Thoracic aorta (tissue), 2 donors: ENCODE results near the gene ADGRB3. TPM values are rescaled to one million over a fixed set of nuclear protein-coding genes. Genes with fewer than 3 reads are reported as not detected.

Experiments used
- ATAC-seq: fragments of 150-250 bp; one replicate; pipeline ENCODE4 v1.8.0; 2017; ENCODE audit warnings: low read depth; ENCODE audit not compliant: insufficient number of reproducible peaks, low FRiP score
- DNase-seq: peaks from one replicate; pipeline ENCODE4 v3.0.0-alpha.2; 2020; ENCODE audit warnings: low spot score
- H3K27ac ChIP-seq, 2 donors: fragments of 200-600 bp; sonication (generic); 1 replicate in 1 of 2; 2 replicates in 1 of 2; pipeline ENCODE4 v1.5.1; 2016; ENCODE audit warnings: mild to moderate bottlenecking in 2 of 2, moderate library complexity in 2 of 2
- H3K27me3 ChIP-seq: fragments of 200-600 bp; sonication (generic); replicated peaks from 2 replicates; pipeline ENCODE4 v1.6.0; 2016; ENCODE audit warnings: mild to moderate bottlenecking; ENCODE audit not compliant: insufficient read depth
- H3K36me3 ChIP-seq: fragments of 200-600 bp; sonication (generic); one replicate; pipeline ENCODE4 v1.5.1; 2016
- H3K4me1 ChIP-seq, 2 donors: fragments of 200-600 bp; sonication (generic); 1 replicate in 1 of 2; 2 replicates in 1 of 2; pipeline versions ENCODE4 v1.5.1 to v1.6.0; 2016; ENCODE audit warnings: low read depth in 2 of 2, mild to moderate bottlenecking in 1 of 2; ENCODE audit not compliant: control insufficient read depth in 1 of 2
- H3K4me3 ChIP-seq: fragments of 200-600 bp; sonication (generic); 2 replicates; pipeline ENCODE4 v1.5.1; 2016; ENCODE audit warnings: mild to moderate bottlenecking
- H3K9me3 ChIP-seq: fragments of 200-600 bp; sonication (generic); 2 replicates; pipeline ENCODE4 v1.5.1; 2016
- total RNA-seq, 2 donors: library from RNA; depleted of rRNA; stranded (reverse); fragments of >200 nt; gene quantifications; one replicate each; pipeline versions ENCODE4 v1.1.0 to v1.2.3, GENCODE V29; 2016
- TF ChIP-seq, protein P1 (sequence below): fragments of 200-600 bp; sonication (generic); IDR thresholded peaks from one replicate; pipeline ENCODE4 v1.5.1; 2019; ENCODE audit warnings: antibody characterized with exemption

Gene ADGRB3
- total RNA-seq, 2 donors from 2014 or later: 2.4 to 10.1 TPM

DNA sequence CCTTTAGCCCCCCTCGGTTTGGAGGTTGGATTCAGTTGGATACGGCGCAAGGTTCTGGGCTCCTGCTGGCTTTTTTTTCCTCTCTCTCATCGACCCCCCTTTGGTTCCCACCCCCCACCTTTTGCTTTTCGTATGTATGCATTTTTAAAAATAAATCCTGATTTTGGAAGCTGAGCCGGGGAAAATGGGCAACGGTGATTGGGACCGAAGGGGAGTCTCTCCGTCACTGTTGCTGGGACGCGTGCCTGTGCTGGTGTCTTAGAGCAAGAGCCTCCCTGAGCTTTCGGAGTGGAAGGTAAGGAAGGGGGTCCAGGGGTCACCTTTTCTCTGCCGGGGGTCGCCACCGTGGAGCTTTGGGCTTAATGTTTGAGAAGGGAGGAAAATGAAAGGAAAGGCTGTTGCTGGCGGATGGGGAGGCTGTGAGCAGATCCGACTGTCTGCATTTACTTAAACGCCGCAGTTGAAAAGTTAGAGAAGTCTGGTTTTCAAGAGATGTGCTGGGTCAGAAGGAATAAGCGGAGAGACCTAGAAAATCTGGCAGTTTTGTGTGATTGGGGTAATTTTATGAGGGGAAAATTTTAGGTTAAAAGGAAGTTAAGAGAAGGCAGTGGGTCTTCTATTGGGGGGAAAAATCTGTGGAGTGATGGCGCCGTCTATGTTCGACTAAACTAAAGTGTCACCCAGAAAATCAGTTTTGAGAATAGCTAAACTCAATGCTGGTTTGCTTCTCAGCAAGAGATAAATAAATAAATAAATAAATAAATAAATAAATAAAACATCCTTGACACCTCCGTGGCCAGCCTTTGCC, 828 bp downstream of the ADGRB3 start:
- Histone ChIP-seq H3K27ac (peak overlapping the region; percentile 3 to 58), H3K36me3 (no peaks in the 10 kb centered on the region), H3K4me3 (peak overlapping the region; percentile 86), H3K9me3 (no peaks in the 10 kb centered on the region), H3K4me1 (peaks cover 3 to 13% of the 10 kb centered on the region in 2 donors), H3K27me3 (no peaks in the 10 kb centered on the region)
- DNase-seq (no peak), ATAC-seq (no peak)
- TF ChIP-seq, protein P1, sequence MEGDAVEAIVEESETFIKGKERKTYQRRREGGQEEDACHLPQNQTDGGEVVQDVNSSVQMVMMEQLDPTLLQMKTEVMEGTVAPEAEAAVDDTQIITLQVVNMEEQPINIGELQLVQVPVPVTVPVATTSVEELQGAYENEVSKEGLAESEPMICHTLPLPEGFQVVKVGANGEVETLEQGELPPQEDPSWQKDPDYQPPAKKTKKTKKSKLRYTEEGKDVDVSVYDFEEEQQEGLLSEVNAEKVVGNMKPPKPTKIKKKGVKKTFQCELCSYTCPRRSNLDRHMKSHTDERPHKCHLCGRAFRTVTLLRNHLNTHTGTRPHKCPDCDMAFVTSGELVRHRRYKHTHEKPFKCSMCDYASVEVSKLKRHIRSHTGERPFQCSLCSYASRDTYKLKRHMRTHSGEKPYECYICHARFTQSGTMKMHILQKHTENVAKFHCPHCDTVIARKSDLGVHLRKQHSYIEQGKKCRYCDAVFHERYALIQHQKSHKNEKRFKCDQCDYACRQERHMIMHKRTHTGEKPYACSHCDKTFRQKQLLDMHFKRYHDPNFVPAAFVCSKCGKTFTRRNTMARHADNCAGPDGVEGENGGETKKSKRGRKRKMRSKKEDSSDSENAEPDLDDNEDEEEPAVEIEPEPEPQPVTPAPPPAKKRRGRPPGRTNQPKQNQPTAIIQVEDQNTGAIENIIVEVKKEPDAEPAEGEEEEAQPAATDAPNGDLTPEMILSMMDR: no peak

DNA sequence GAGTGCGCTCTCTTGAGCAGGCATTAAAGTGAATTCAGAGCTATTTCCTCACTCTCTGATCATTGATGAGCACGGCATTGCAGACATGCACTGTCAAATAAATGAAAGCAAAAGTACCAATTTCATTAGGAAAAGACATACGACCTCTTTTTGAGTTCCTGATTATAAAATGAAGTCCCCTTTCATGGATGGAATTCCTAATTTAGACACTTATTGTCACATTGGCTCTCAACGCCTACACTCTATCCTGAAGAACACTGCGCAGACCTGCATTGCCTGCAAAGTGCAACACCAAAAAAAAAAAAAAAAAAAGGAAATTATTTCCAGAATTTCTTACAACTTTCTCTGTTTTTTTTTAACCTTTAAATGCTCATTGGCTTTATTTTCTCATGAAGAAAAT, 1.6 kb downstream of the ADGRB3 start:
- H3K4me1 ChIP-seq: peaks cover 3 to 16% of the 10 kb centered on the region in 2 donors
- peak overlapping the region; percentile 86 for H3K4me3 ChIP-seq
- no peaks in the 10 kb centered on the region for H3K27me3 ChIP-seq
- no peak for DNase-seq
- no peak for ATAC-seq
- H3K9me3 ChIP-seq: no peaks in the 10 kb centered on the region
- H3K36me3 ChIP-seq: no peaks in the 10 kb centered on the region
- no peak overlapping the region for H3K27ac ChIP-seq
- TF ChIP-seq, protein P1: no peak

DNA sequence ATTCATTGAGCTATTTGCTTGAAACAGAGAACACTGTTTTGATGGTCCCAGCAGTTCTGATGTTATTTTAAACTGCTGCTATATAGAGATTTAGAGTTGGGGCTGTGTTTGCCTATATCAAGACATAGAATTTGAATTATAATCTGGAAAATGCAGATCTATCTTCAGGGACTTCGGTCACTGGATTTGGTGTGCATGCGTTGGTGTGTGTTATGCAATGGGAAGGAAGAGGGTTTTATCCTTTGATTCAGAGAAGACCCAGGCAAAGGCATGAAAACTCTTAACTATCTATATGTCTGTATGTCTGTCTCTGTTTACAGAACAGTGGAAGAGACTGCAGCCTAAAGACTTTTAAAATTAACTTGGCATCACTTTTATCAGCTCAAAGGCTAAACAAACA, 2.0 kb downstream of the ADGRB3 start:
- Histone ChIP-seq H3K4me1 (peaks cover 3 to 16% of the 10 kb centered on the region in 2 donors), H3K27me3 (no peaks in the 10 kb centered on the region), H3K36me3 (no peaks in the 10 kb centered on the region), H3K4me3 (peak overlapping the region; percentile 86), H3K9me3 (no peaks in the 10 kb centered on the region), H3K27ac (no peak overlapping the region)
- DNase-seq (no peak), ATAC-seq (no peak)
- TF ChIP-seq, protein P1: no peak

DNA sequence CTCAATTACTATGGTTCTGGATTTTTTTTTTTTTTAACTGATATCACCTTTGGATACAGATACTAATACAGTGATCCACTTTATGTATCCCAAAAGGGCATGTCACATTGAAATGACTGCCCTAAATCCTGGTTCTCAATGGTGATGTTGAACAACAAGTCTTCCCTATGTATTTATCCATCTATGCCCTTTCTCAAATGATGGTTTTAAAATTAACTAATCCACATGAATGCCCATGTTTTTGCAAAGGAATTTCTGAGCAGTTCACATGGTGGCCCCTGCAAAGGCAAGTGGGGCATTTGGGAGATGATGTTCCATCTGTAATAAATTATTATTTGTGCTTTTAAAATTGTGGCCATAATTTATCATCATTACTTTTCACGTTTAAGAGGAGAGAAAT, 2.7 kb downstream of the ADGRB3 start:
- no peak overlapping the region for H3K27ac ChIP-seq
- peaks cover 3 to 16% of the 10 kb centered on the region in 2 donors for H3K4me1 ChIP-seq
- TF ChIP-seq, protein P1: no peak
- no peaks in the 10 kb centered on the region for H3K36me3 ChIP-seq
- H3K4me3 ChIP-seq: no peak overlapping the region
- no peaks in the 10 kb centered on the region for H3K27me3 ChIP-seq
- DNase-seq: no peak
- no peak for ATAC-seq
- H3K9me3 ChIP-seq: no peaks in the 10 kb centered on the region

DNA sequence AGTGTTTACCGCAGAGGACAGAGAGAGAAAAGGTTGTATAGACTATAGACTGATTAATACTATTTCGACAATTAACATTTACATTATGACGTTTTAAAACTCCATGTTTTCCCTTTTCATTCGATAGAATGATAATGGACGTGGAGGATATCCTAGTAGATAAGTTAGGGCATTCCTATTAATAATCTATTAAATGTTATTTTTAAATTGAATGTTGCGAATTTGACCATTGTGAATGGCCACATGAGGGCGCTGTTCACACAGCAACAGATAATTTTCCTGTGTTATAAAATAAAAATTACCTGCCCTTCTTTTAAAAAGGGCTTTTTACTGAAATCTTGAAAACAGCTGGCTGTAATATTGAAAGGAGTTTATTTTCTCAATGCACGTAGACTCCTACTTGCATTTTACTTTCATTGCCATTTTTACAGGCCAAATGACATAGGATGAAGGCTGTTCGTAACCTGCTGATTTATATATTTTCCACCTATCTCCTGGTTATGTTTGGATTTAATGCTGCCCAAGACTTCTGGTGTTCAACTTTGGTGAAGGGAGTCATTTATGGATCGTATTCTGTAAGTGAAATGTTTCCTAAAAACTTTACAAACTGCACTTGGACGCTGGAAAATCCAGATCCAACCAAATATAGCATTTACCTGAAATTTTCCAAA, 3.3 kb downstream of the ADGRB3 start:
- no peak overlapping the region for H3K4me3 ChIP-seq
- H3K9me3 ChIP-seq: no peaks in the 10 kb centered on the region
- ATAC-seq (no peak), DNase-seq (no peak)
- TF ChIP-seq, protein P1: peak; percentile 84
- H3K27ac ChIP-seq: no peak overlapping the region
- H3K36me3 ChIP-seq: no peaks in the 10 kb centered on the region
- peaks cover 3 to 16% of the 10 kb centered on the region in 2 donors for H3K4me1 ChIP-seq
- H3K27me3 ChIP-seq: no peaks in the 10 kb centered on the region
